Loucy (cell line): ENCODE measurements around the gene TRAF3IP1.
A peak's percentile ranks its signal among the peaks of the same experiment; 100 is the strongest.
"Not testable (repeated sequence)": the region's sequence is repeated elsewhere in the genome, so short reads cannot be mapped to it uniquely, and the experiment has no call there.

ENCODE experiments used
- H2AFZ ChIP-seq: fragments of 200-600 bp; sonication (generic); 2 replicates; pipeline ENCODE4 v1.6.0; 2016; ENCODE audit warnings: antibody characterized with exemption, mild to moderate bottlenecking, low read length, moderate library complexity
- H3F3A ChIP-seq: fragments of 200-600 bp; 2 replicates; pipeline ENCODE4 v1.6.0; 2016; ENCODE audit warnings: antibody characterized with exemption, low read depth, mild to moderate bottlenecking
- H3K27me3 ChIP-seq: fragments of 200-600 bp; sonication (generic); 2 replicates; pipeline ENCODE4 v1.6.1; 2014; ENCODE audit warnings: low read length, mild to moderate bottlenecking; ENCODE audit not compliant: insufficient read depth, poor library complexity, severe bottlenecking
- H3K36me3 ChIP-seq: fragments of 200-600 bp; sonication (generic); 2 replicates; pipeline ENCODE4 v1.6.1; 2016; ENCODE audit warnings: low read length; ENCODE audit not compliant: insufficient read depth
- H3K4me1 ChIP-seq: fragments of 200-600 bp; sonication (generic); 2 replicates; pipeline ENCODE4 v1.5.1; 2014; ENCODE audit warnings: low read length, mild to moderate bottlenecking; ENCODE audit not compliant: insufficient read depth, poor library complexity, severe bottlenecking
- H3K4me2 ChIP-seq: fragments of 200-600 bp; sonication (generic); 2 replicates; pipeline ENCODE4 v1.6.0; 2014; ENCODE audit warnings: antibody characterized with exemption, low read length, low read depth, mild to moderate bottlenecking; ENCODE audit not compliant: poor library complexity, severe bottlenecking
- H3K4me3 ChIP-seq: fragments of 200-600 bp; sonication (generic); 2 replicates; pipeline ENCODE4 v1.5.1; 2014; ENCODE audit warnings: low read length, mild to moderate bottlenecking, mixed read lengths; ENCODE audit not compliant: poor library complexity, severe bottlenecking
- H3K79me2 ChIP-seq: fragments of 200-600 bp; sonication (generic); 2 replicates; pipeline ENCODE4 v1.6.1; 2014; ENCODE audit warnings: low read length; ENCODE audit not compliant: insufficient read depth
- H3K9ac ChIP-seq: fragments of 200-600 bp; sonication (generic); 2 replicates; pipeline ENCODE4 v1.6.0; 2014; ENCODE audit warnings: mild to moderate bottlenecking, low read depth, low read length, moderate library complexity; ENCODE audit not compliant: poor library complexity, severe bottlenecking
- H3K9me2 ChIP-seq: fragments of 200-600 bp; sonication (generic); replicated peaks from 2 replicates; pipeline ENCODE4 v1.6.1; 2016; ENCODE audit warnings: low read depth, low read length, mixed read lengths
- H3K9me3 ChIP-seq: fragments of 200-600 bp; sonication (generic); 2 replicates; pipeline ENCODE4 v1.6.1; 2014; ENCODE audit warnings: mild to moderate bottlenecking, antibody characterized with exemption, low read length, low read depth; ENCODE audit not compliant: insufficient read depth
- H4K20me1 ChIP-seq: fragments of 200-600 bp; sonication (generic); 2 replicates; pipeline ENCODE4 v1.6.0; 2014; ENCODE audit warnings: antibody characterized with exemption, low read length, mild to moderate bottlenecking; ENCODE audit not compliant: insufficient read depth, poor library complexity, severe bottlenecking
- CTCF ChIP-seq: fragments of 200-600 bp; sonication (generic); conservative IDR thresholded peaks from 2 replicates; pipeline ENCODE4 v1.5.1; 2014; ENCODE audit warnings: mild to moderate bottlenecking, antibody characterized with exemption, low read length
- EZH2phosphoT487 ChIP-seq: fragments of 200-600 bp; IDR thresholded peaks from 2 replicates; pipeline ENCODE4 v1.6.1; 2018; ENCODE audit warnings: antibody characterized with exemption, mild to moderate bottlenecking, moderate library complexity, borderline replicate concordance

TRAF3IP1 gene

GRCh38 chr2:238320648-238321281 lies 447 bp downstream of the TRAF3IP1 start:
- peak overlapping the region; percentile 17; the same call in 1 of the 2 replicates for H2AFZ ChIP-seq
- H3K27me3 ChIP-seq = no peaks in the 10 kb centered on the region
- H3K4me1 ChIP-seq = peaks cover 12% of the 10 kb centered on the region
- no peaks in the 10 kb centered on the region for H3F3A ChIP-seq
- no peaks in the 10 kb centered on the region for H4K20me1 ChIP-seq
- no peaks in the 10 kb centered on the region for H3K9me3 ChIP-seq
- no peaks in the 10 kb centered on the region for H3K36me3 ChIP-seq
- H3K9ac ChIP-seq = peak overlapping the region; percentile 44
- H3K4me3 ChIP-seq = peak overlapping the region; percentile 84
- TF ChIP-seq CTCF = no peak
- no peak for TF ChIP-seq EZH2phosphoT487
- peak overlapping the region; percentile 75 for H3K4me2 ChIP-seq
- no peaks in the 10 kb centered on the region for H3K9me2 ChIP-seq
- no peaks in the 10 kb centered on the region for H3K79me2 ChIP-seq

- H3K36me3 ChIP-seq = no peaks in the 10 kb centered on the region
- H3K9ac ChIP-seq = peak overlapping the region; percentile 44
- H3F3A ChIP-seq = no peaks in the 10 kb centered on the region
- peak overlapping the region; percentile 17; the same call in 1 of the 2 replicates for H2AFZ ChIP-seq
- H3K9me3 ChIP-seq = no peaks in the 10 kb centered on the region
- H3K4me2 ChIP-seq = peak overlapping the region; percentile 75
- no peak for TF ChIP-seq CTCF
- no peak for TF ChIP-seq EZH2phosphoT487
- H4K20me1 ChIP-seq = no peaks in the 10 kb centered on the region
- H3K4me3 ChIP-seq = peak overlapping the region; percentile 84
- no peaks in the 10 kb centered on the region for H3K9me2 ChIP-seq
- peaks cover 12% of the 10 kb centered on the region for H3K4me1 ChIP-seq
- H3K27me3 ChIP-seq = no peaks in the 10 kb centered on the region
- no peaks in the 10 kb centered on the region for H3K79me2 ChIP-seq
Observed at GRCh38 chr2:238321467-238321866, 1.1 kb downstream of the TRAF3IP1 start.

- Histone ChIP-seq H3F3A (no peaks in the 10 kb centered on the region), H3K4me2 (no peak overlapping the region), H3K4me3 (no peak overlapping the region), H3K9me3 (no peaks in the 10 kb centered on the region), H2AFZ (no peak overlapping the region), H3K79me2 (no peaks in the 10 kb centered on the region), H3K9me2 (no peaks in the 10 kb centered on the region), H3K4me1 (peaks cover 12% of the 10 kb centered on the region), H3K36me3 (no peaks in the 10 kb centered on the region), H3K9ac (no peak overlapping the region), H3K27me3 (no peaks in the 10 kb centered on the region), H4K20me1 (no peaks in the 10 kb centered on the region)
- TF ChIP-seq EZH2phosphoT487 (no peak), CTCF (no peak)
Observed at GRCh38 chr2:238322001-238322411, 1.7 kb downstream of the TRAF3IP1 start.

GRCh38 chr2:238324248-238324647 lies 3.9 kb downstream of the TRAF3IP1 start:
- not testable (repeated sequence) for H3K79me2 ChIP-seq, H3F3A ChIP-seq, H3K9ac ChIP-seq, H3K4me3 ChIP-seq, H3K4me2 ChIP-seq, H3K9me3 ChIP-seq, H4K20me1 ChIP-seq, H3K36me3 ChIP-seq, H3K27me3 ChIP-seq, H2AFZ ChIP-seq, H3K9me2 ChIP-seq
- H3K4me1 ChIP-seq = peaks cover 12% of the 10 kb centered on the region
